Psoas muscle (tissue), 8 donors: ENCODE results near the gene APPL2. TPM values are rescaled to one million over a fixed set of nuclear protein-coding genes. Genes with fewer than 3 reads are reported as not detected.
"Not testable (repeated sequence)": the region's sequence is repeated elsewhere in the genome, so short reads cannot be mapped to it uniquely, and the experiment has no call there.

Experiments
- ATAC-seq, 4 donors: fragments of 200-7000 bp; cut with Tn5 transposase; one replicate each; pipeline ENCODE4 v1.9.1; 2020; ENCODE audit warnings: moderate library complexity in 3 of 4, mild to moderate bottlenecking in 2 of 4
- DNase-seq, 2 donors: peaks; one replicate each; pipeline ENCODE4 v3.0.0-alpha.2; 2020
- H3K27ac ChIP-seq: fragments of 200-600 bp; one replicate; pipeline ENCODE4 v1.8.0; 2022
- H3K27me3 ChIP-seq, 3 donors: fragments of 200-600 bp in 1 of 3; one replicate each; pipeline versions ENCODE4 v1.6.1 to v1.8.0; 2013 to 2022; ENCODE audit warnings: low read length in 2 of 3, mild to moderate bottlenecking in 2 of 3, moderate library complexity in 1 of 3; ENCODE audit not compliant: insufficient read depth in 3 of 3
- H3K36me3 ChIP-seq, 2 donors: fragments of 200-600 bp in 1 of 2; one replicate each; pipeline versions ENCODE4 v1.6.1 to v1.8.0; 2013 to 2022; ENCODE audit warnings: low read depth in 1 of 2, mild to moderate bottlenecking in 1 of 2, moderate library complexity in 1 of 2; ENCODE audit not compliant: insufficient read depth in 1 of 2
- H3K4me1 ChIP-seq: fragments of 200-600 bp; one replicate; pipeline ENCODE4 v1.8.0; 2022
- H3K4me3 ChIP-seq: fragments of 200-600 bp; one replicate; pipeline ENCODE4 v1.8.0; 2022; ENCODE audit warnings: mild to moderate bottlenecking
- H3K9me3 ChIP-seq: fragments of 200-600 bp; one replicate; pipeline ENCODE4 v1.8.0; 2022
- WGBS, 3 donors: extraction: QIAGEN DNeasy Blood & Tissue Kit; methylation state at CpG; one replicate each; pipeline versions ENCODE4 v1.1.6 to v1.1.7; 2013; 5-methylcytosine and 5-hydroxymethylcytosine counted together
- intact Hi-C, 2 donors: fragments of 100-400 bp; cut with DNase I; formaldehyde crosslinking; loops; one replicate each; pipeline versions ENCODE4 v1.11.0 to v1.14.2; 2022
- polyA plus RNA-seq, 3 donors: library from polyadenylated mRNA; stranded (reverse); fragments of 200-250 nt; gene quantifications; one replicate each; pipeline ENCODE4 v1.2.3, GENCODE V29; 2013
- total RNA-seq, 4 donors: library from RNA; stranded (reverse); fragmentation: NEBNext Ultra II Directional in 2 of 4; extraction: Animal tissue kit (Norgen Biotek cat#: 25700) in 2 of 4; gene quantifications; one replicate each; pipeline versions ENCODE4 v1.2.1 to v1.2.4, GENCODE V29; 2021 to 2023
- TF ChIP-seq, protein P1 (sequence below): fragments of 200-600 bp; IDR thresholded peaks from one replicate; pipeline ENCODE4 v1.8.0; 2022; ENCODE audit warnings: antibody characterized with exemption
- donor health status: healthy with polysubstance abuse.
- donor health status: DM: no; HTN: no; CAD: no; lungs with moderate emphysema.
- donor health status: Bipolar disorder and iron deficiency.
- donor health status: healthy.
- donor health status: DM: yes; HTN: yes; CAD: no.
- donor health status: DM: no; HTN: no; CAD: no.
- donor health status: DM: no; HTN: no; CAD: no.
- donor health status: DM: yes; HTN: yes; CAD: no.

Gene APPL2
- total and polyA plus RNA-seq, 7 donors = 7.3 to 14.8 (median 10.4) TPM

DNA sequence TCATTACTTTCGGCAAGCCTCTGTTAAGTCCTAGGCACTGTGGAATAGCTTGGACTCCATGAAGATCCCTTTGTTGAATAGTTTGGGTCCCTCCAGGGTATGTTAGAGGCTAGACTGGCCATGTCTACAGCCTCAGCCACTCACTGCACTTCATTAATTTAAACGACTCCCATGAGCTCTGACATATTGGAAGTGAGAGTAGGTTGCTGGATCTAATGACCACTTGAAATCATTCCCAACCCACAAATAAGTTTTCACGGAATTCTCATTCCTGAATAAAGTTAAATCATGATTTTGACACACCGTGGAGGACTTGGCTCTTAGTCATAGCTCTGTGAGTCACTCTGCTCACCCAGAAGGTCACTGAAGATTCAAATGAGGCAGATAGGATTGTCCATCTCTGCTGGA lies 21.4 kb upstream of the APPL2 start:
- whole genome bisulfite sequencing, 3 donors = 49 to 54% (median 54%) methylated on average over 4 of the region's 4 CpGs

DNA sequence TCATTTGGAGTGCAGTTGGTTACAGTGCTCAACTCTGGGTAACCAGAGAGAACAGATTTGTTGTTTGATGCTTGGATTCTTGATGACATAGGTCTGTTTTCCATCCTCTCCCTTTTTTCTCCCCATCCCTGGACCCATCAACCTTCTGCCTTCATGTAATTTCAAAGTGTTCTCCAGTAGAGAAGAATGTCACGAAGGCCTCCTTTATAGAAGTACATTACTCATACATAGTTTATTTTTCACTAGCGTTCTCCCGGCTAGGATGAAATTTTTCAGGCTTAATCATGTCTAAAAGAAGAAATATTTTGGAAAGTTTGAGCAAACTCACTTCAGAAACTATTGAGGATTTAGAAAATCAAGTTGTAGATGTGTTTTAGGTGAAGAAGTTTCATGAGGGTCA lies 20.9 kb upstream of the APPL2 start:
- TF ChIP-seq, protein P1, sequence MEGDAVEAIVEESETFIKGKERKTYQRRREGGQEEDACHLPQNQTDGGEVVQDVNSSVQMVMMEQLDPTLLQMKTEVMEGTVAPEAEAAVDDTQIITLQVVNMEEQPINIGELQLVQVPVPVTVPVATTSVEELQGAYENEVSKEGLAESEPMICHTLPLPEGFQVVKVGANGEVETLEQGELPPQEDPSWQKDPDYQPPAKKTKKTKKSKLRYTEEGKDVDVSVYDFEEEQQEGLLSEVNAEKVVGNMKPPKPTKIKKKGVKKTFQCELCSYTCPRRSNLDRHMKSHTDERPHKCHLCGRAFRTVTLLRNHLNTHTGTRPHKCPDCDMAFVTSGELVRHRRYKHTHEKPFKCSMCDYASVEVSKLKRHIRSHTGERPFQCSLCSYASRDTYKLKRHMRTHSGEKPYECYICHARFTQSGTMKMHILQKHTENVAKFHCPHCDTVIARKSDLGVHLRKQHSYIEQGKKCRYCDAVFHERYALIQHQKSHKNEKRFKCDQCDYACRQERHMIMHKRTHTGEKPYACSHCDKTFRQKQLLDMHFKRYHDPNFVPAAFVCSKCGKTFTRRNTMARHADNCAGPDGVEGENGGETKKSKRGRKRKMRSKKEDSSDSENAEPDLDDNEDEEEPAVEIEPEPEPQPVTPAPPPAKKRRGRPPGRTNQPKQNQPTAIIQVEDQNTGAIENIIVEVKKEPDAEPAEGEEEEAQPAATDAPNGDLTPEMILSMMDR = no peak
- no peak for ATAC-seq
- no peaks in the 10 kb centered on the region for H3K27me3 ChIP-seq
- intact Hi-C loops = loop anchor here in 1 of 2 donors (5.0 kb wide), 1 partner anchor 750 kb away; no protein-coding TSS in a partner anchor
- H3K4me1 ChIP-seq = no peaks in the 10 kb centered on the region
- no peaks in the 10 kb centered on the region for H3K9me3 ChIP-seq
- no peak for DNase-seq
- 71 to 87% (median 84%) methylated on average over 3 of the region's 3 CpGs for WGBS, 3 donors
- no peak overlapping the region for H3K27ac ChIP-seq
- H3K4me3 ChIP-seq = no peak overlapping the region
- no peaks in the 10 kb centered on the region for H3K36me3 ChIP-seq

More for the DNA sequence above, 21.4 kb upstream of the APPL2 start:
- TF ChIP-seq, protein P1 = no peak
- Histone ChIP-seq H3K36me3 (no peaks in the 10 kb centered on the region), H3K4me1 (no peaks in the 10 kb centered on the region), H3K4me3 (no peak overlapping the region), H3K9me3 (no peaks in the 10 kb centered on the region), H3K27ac (no peak overlapping the region), H3K27me3 (no peaks in the 10 kb centered on the region)
- no peak for DNase-seq
- intact Hi-C loops = loop anchor here in 1 of 2 donors (5.0 kb wide), 1 partner anchor 750 kb away; no protein-coding TSS in a partner anchor
- peak in 2 of 4 donors; percentile 19 to 34 for ATAC-seq

DNA sequence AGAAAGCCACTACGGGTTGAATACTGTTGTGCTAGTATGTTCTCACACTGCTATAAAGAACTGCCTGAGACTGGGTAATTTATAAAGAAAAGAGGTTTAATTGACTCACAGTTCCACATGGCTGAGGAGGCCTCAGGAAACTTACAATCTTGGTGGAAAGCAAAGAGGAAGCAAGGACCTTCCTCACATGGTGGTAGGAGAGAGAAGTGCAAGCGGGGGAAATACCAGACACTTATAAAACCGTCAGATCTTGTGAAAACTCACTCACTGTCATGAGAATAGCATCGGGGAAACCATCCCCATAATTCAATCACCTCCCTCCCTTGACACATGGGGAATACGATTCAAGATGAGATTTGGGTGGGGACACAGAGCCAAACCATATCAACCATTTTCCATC lies 20.5 kb upstream of the APPL2 start:
- H3K4me3 ChIP-seq = not testable (repeated sequence)

DNA sequence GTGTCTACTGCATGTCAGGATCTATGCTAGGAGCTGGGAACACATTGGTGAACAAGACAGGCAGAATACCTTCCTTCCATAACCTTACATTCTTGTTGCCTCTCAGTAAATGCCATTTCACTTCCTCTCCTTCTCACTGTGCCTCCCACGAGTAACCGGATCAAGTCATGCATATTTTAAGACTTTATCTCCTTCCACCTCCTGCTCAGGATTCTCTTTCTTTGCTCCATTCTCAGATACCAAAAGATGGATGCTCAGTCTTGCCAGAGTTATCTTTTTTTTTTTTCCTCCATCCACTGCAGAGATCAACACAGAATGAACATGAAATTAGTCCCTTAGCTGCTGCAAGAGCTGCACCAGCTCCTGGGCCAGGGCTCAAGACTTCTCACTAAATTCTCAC lies 20.0 kb upstream of the APPL2 start:
- intact Hi-C loops = loop anchor here in 1 of 2 donors (5.0 kb wide), 1 partner anchor 751 kb away; no protein-coding TSS in a partner anchor
- Histone ChIP-seq H3K27ac (no peak overlapping the region), H3K36me3 (no peaks in the 10 kb centered on the region), H3K4me3 (no peak overlapping the region), H3K27me3 (no peaks in the 10 kb centered on the region), H3K4me1 (no peaks in the 10 kb centered on the region), H3K9me3 (no peaks in the 10 kb centered on the region)
- WGBS, 3 donors = 75 to 91% (median 77%) methylated on average over 2 of the region's 2 CpGs
- no peak for DNase-seq
- ATAC-seq = no peak
- TF ChIP-seq, protein P1 = no peak

More for the DNA sequence above, 20.5 kb upstream of the APPL2 start:
- ATAC-seq, H3K4me1 ChIP-seq, H3K9me3 ChIP-seq, H3K27ac ChIP-seq, DNase-seq, H3K36me3 ChIP-seq, H3K27me3 ChIP-seq: not testable (repeated sequence)
- WGBS, 3 donors = 81 to 84% (median 82%) methylated on average over 5 of the region's 5 CpGs
- intact Hi-C loops = loop anchor here in 1 of 2 donors (5.0 kb wide), 1 partner anchor 751 kb away; no protein-coding TSS in a partner anchor

DNA sequence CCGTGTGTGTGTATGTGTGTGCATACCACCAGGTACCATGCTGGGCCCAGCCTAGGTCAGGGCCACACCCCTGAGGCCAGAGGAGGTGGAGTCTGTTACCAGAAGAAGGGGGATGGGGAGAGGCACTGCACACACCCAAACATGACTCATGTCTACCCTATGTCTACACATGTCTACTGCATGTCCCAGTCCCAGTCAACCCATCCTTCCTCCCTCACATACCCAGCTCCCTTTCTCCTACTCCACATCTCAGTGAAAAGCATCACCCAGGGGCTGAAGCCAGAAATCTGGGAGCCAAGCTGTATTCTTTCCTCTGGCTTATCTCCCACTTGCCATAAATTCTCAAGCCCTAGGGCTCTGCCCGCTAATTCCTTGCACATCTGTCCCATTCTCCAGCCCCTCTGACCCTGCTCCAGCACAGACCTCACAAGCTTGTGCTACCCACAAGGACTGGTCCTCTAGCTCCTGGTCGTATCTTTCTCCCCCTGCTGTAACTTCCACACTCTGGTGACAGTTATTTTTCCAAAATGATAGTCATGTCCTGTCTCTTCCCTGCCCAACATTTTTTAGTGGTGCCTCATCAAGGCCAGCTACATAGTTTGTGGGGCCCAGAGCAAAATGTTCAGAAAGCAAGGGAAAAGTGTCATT lies 18.0 kb upstream of the APPL2 start:
- TF ChIP-seq, protein P1 = no peak
- WGBS, 3 donors = 46 to 64% (median 54%) methylated on average over 3 of the region's 3 CpGs
- ATAC-seq = peak in 3 of 4 donors; percentile 32 to 61 (median 42)
- no peaks in the 10 kb centered on the region for H3K4me1 ChIP-seq
- H3K27me3 ChIP-seq = no peaks in the 10 kb centered on the region
- H3K27ac ChIP-seq = no peak overlapping the region
- no peak overlapping the region for H3K4me3 ChIP-seq
- no peak for DNase-seq
- no peaks in the 10 kb centered on the region for H3K9me3 ChIP-seq
- intact Hi-C loops = no loop called here
- no peaks in the 10 kb centered on the region for H3K36me3 ChIP-seq
